ENCODE data around the gene WWOX. TPM values are rescaled to one million over a fixed set of nuclear protein-coding genes. Genes with fewer than 3 reads are reported as not detected.
"Not testable (repeated sequence)": the region's sequence is repeated elsewhere in the genome, so short reads cannot be mapped to it uniquely, and the experiment has no call there.

The WWOX gene
- total RNA-seq, 3 donors from 2014 or later = 11.7 to 18.0 (median 13.8) TPM

DNA sequence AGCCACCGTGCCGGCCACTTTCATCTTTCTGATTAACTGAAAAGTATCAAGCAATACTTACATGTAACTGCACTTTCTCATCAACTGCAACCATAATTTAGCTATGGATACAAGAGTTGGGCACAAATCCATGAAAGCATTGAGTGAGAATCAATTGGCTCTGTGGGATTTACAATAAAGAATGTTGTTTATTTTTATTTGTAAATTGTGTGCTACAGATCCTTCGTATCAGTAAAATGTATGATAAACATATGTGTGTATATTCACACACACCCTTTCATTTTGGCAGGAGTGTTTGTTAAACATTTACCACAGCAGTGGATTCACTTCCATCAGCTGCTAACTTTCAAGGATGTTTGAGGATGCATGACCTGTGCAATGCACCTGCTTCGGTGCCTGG is 411.0 kb downstream of the WWOX start:
- DNase-seq (no peak), ATAC-seq (no peak)
- H3K4me3 ChIP-seq = no peak overlapping the region
- intact Hi-C loops (cut with DNase I, micrococcal nuclease) = no loop called here
- TF ChIP-seq, protein P1, sequence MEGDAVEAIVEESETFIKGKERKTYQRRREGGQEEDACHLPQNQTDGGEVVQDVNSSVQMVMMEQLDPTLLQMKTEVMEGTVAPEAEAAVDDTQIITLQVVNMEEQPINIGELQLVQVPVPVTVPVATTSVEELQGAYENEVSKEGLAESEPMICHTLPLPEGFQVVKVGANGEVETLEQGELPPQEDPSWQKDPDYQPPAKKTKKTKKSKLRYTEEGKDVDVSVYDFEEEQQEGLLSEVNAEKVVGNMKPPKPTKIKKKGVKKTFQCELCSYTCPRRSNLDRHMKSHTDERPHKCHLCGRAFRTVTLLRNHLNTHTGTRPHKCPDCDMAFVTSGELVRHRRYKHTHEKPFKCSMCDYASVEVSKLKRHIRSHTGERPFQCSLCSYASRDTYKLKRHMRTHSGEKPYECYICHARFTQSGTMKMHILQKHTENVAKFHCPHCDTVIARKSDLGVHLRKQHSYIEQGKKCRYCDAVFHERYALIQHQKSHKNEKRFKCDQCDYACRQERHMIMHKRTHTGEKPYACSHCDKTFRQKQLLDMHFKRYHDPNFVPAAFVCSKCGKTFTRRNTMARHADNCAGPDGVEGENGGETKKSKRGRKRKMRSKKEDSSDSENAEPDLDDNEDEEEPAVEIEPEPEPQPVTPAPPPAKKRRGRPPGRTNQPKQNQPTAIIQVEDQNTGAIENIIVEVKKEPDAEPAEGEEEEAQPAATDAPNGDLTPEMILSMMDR (IDR thresholded peaks at IDR 0.05) = no peak
- H3K36me3 ChIP-seq (ENCODE audit: low read depth) = no peaks in the 10 kb centered on the region
- no peaks in the 10 kb centered on the region for H3K9me3 ChIP-seq
- H3K4me1 ChIP-seq (ENCODE audit: low read depth) = no peaks in the 10 kb centered on the region

- intact Hi-C loops (cut with DNase I, micrococcal nuclease) = no loop called here
- Histone ChIP-seq H3K36me3 (ENCODE audit: low read depth) (no peaks in the 10 kb centered on the region), H3K9me3 (no peaks in the 10 kb centered on the region), H3K4me3 (no peak overlapping the region), H3K4me1 (ENCODE audit: low read depth) (no peaks in the 10 kb centered on the region)
- DNase-seq (no peak), ATAC-seq (no peak)
- TF ChIP-seq, protein P1 (IDR thresholded peaks at IDR 0.05) = no peak
Observed at GRCh38 chr16:78513838-78514237, 414.4 kb downstream of the WWOX start.

- ATAC-seq; H3K36me3 ChIP-seq (ENCODE audit: low read depth); H3K4me1 ChIP-seq (ENCODE audit: low read depth); H3K4me3 ChIP-seq; H3K9me3 ChIP-seq; DNase-seq; intact Hi-C loops (cut with DNase I, micrococcal nuclease): not testable (repeated sequence)
Observed at GRCh38 chr16:78514888-78515287, 415.4 kb downstream of the WWOX start.

DNA sequence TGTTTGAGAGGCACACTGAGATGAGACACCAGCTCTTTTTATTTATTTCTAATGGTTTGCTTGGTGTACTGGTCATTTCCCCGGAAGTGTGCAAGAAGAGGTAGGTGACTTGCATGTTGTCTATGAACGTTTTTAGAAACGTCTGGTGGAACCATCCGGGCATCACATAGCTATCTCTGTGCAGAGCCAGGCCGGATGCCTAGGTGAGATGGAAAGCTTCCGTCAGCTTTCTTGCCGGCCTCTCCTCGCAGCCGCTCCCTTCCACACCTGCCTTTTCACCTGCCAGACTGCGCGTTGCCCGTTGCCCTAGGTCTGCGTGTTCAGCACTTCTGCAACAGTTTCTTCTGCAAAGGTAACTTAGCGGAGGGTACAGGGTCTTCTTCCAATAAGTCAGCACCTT is 416.0 kb downstream of the WWOX start:
- TF ChIP-seq, protein P1 (IDR thresholded peaks at IDR 0.05) = no peak
- ATAC-seq (no peak), DNase-seq (no peak)
- no peaks in the 10 kb centered on the region for H3K4me1 ChIP-seq (ENCODE audit: low read depth)
- H3K9me3 ChIP-seq = no peaks in the 10 kb centered on the region
- H3K36me3 ChIP-seq (ENCODE audit: low read depth) = no peaks in the 10 kb centered on the region
- H3K4me3 ChIP-seq = no peak overlapping the region
- intact Hi-C loops (cut with DNase I, micrococcal nuclease) = no loop called here

DNA sequence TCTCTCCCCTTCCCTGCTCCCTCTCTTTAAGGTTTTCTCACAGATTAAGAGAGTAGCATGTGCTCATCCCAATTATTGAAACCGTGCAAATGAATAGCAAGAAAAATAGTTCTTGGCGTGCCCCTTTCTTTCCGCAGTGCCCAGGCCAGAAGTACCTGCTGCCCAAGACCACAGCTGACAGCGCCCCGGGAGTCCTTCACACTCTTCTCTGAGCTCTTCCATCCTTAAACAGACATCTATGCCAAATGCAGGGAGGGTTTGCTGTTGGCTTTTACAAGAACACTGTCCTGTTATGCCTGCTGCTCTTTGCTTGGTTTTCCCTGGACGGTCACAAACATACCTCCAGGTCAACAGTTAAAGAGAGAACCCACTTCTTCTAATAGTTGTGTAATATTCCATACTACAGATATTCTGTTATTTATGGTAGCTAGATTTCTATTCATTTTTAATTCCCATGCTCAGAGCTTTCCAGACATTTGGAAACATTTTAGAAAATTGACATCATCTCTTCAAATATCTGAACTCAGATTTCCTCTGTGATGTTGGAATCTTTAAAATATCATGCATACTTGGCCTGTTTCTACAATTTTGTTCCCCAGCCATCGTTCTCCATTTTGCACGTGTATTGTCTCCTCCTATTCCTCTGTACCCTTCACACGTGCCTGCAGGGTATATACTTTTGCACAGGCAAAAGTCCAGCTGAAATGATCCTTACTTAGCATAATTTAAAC is 416.7 kb downstream of the WWOX start:
- intact Hi-C loops (cut with DNase I, micrococcal nuclease) = no loop called here
- TF ChIP-seq, protein P1 (IDR thresholded peaks at IDR 0.05) = no peak
- no peaks in the 10 kb centered on the region for H3K4me1 ChIP-seq (ENCODE audit: low read depth)
- no peak overlapping the region for H3K4me3 ChIP-seq
- no peak for DNase-seq
- H3K9me3 ChIP-seq = no peaks in the 10 kb centered on the region
- ATAC-seq = no peak
- H3K36me3 ChIP-seq (ENCODE audit: low read depth) = no peaks in the 10 kb centered on the region

GRCh38 chr16:78519896-78520295 is 420.4 kb downstream of the WWOX start:
- H3K4me3 ChIP-seq = no peak overlapping the region
- intact Hi-C loops (cut with DNase I, micrococcal nuclease) = no loop called here
- no peaks in the 10 kb centered on the region for H3K9me3 ChIP-seq
- ATAC-seq (no peak), DNase-seq (no peak)
- H3K4me1 ChIP-seq (ENCODE audit: low read depth) = no peaks in the 10 kb centered on the region
- no peaks in the 10 kb centered on the region for H3K36me3 ChIP-seq (ENCODE audit: low read depth)
- TF ChIP-seq, protein P1 (IDR thresholded peaks at IDR 0.05) = no peak
